GM23338 (cell line): Measurements from ENCODE around the gene ABCA1. TPM values are rescaled to one million over a fixed set of nuclear protein-coding genes. Genes with fewer than 3 reads are reported as not detected.

Source experiments
- ATAC-seq: fragments of 200-7000 bp; cut with Tn5 transposase; 3 replicates; pipeline ENCODE4 v1.9.1; 2020
- DNase-seq: peaks from one replicate; pipeline ENCODE4 v3.0.0-alpha.2; 2015; ENCODE audit warnings: low spot score
- H2AFZ ChIP-seq: fragments of 200-600 bp; sonication (generic); 2 replicates; pipeline ENCODE4 v1.8.0; 2016; ENCODE audit warnings: antibody characterized with exemption, mild to moderate bottlenecking, moderate library complexity
- H3F3A ChIP-seq: fragments of 200-600 bp; sonication (generic); replicated peaks from 2 replicates; pipeline ENCODE4 v1.8.0; 2017; ENCODE audit warnings: antibody characterized with exemption, mixed run types, low read depth
- H3K27ac ChIP-seq: fragments of 200-600 bp; sonication (generic); 2 replicates; pipeline ENCODE4 v1.6.1; 2016; ENCODE audit warnings: low read depth
- H3K27me3 ChIP-seq: fragments of 200-600 bp; sonication (generic); 2 replicates; pipeline ENCODE4 v1.8.0; 2016; ENCODE audit warnings: mild to moderate bottlenecking, mixed run types, moderate library complexity; ENCODE audit not compliant: insufficient read depth
- H3K36me3 ChIP-seq: fragments of 200-600 bp; sonication (generic); 2 replicates; pipeline ENCODE4 v1.8.0; 2016; ENCODE audit warnings: mild to moderate bottlenecking; ENCODE audit not compliant: insufficient read depth
- H3K4me1 ChIP-seq: fragments of 200-600 bp; sonication (generic); 2 replicates; pipeline ENCODE4 v1.8.0; 2016; ENCODE audit warnings: mild to moderate bottlenecking, moderate library complexity; ENCODE audit not compliant: insufficient read depth
- H3K4me2 ChIP-seq: fragments of 200-600 bp; sonication (generic); 2 replicates; pipeline ENCODE4 v1.7.1; 2017; ENCODE audit warnings: mixed run types
- H3K4me3 ChIP-seq: fragments of 200-600 bp; sonication (generic); 2 replicates; pipeline ENCODE4 v1.6.1; 2016; ENCODE audit warnings: mixed run types
- H3K79me2 ChIP-seq: fragments of 200-600 bp; sonication (generic); replicated peaks from 2 replicates; pipeline ENCODE4 v1.8.0; 2017; ENCODE audit warnings: mild to moderate bottlenecking; ENCODE audit not compliant: insufficient read depth
- H3K9me2 ChIP-seq: fragments of 200-600 bp; sonication (generic); 2 replicates; pipeline ENCODE4 v1.8.0; 2017; ENCODE audit not compliant: insufficient read depth
- H4K20me1 ChIP-seq: fragments of 200-600 bp; sonication (generic); replicated peaks from 2 replicates; pipeline ENCODE4 v1.8.0; 2017; ENCODE audit warnings: mild to moderate bottlenecking; ENCODE audit not compliant: insufficient read depth
- H3K27ac Mint-ChIP-seq: 2 replicates; pipeline ENCODE4 v1.8.0; 2020; ENCODE audit warnings: inconsistent platforms, mild to moderate bottlenecking, moderate library complexity, mixed read lengths
- H3K27me3 Mint-ChIP-seq: 3 replicates; pipeline ENCODE4 v1.8.0; 2022; ENCODE audit warnings: low read depth, mild to moderate bottlenecking, moderate library complexity, mixed read lengths, inconsistent platforms; ENCODE audit not compliant: insufficient read depth, poor library complexity
- H3K36me3 Mint-ChIP-seq: 3 replicates; pipeline ENCODE4 v1.8.0; 2021; ENCODE audit warnings: low read depth, mild to moderate bottlenecking, inconsistent platforms, moderate library complexity, mixed read lengths
- H3K4me1 Mint-ChIP-seq: 3 replicates; pipeline ENCODE4 v1.8.0; 2020; ENCODE audit warnings: mild to moderate bottlenecking, inconsistent platforms, mixed read lengths
- H3K4me3 Mint-ChIP-seq: 3 replicates; pipeline ENCODE4 v1.8.0; 2021; ENCODE audit warnings: moderate library complexity, mild to moderate bottlenecking, inconsistent platforms, mixed read lengths
- H3K9me3 Mint-ChIP-seq: 3 replicates; pipeline ENCODE4 v1.8.0; 2020; ENCODE audit warnings: moderate library complexity, mild to moderate bottlenecking, inconsistent platforms, mixed read lengths
- CREB1 ChIP-seq: fragments of 250-450 bp; sonication (Bioruptor Pico); IDR thresholded peaks from 2 replicates; pipeline ENCODE4 v1.5.0; 2020; ENCODE audit warnings: low read depth, mild to moderate bottlenecking, moderate library complexity
- EZH2 ChIP-seq: fragments of 200-600 bp; sonication (generic); IDR thresholded peaks from one replicate; pipeline ENCODE4 v1.8.0; 2017; ENCODE audit warnings: antibody characterized with exemption, mild to moderate bottlenecking, low read depth; ENCODE audit not compliant: unreplicated experiment
- EZH2phosphoT487 ChIP-seq: fragments of 200-600 bp; sonication (generic); IDR thresholded peaks from one replicate; pipeline ENCODE4 v1.8.1; 2018; ENCODE audit warnings: antibody characterized with exemption; ENCODE audit not compliant: unreplicated experiment
- JUNB ChIP-seq: IDR thresholded peaks from one replicate; pipeline ENCODE4 v1.6.1; 2016; ENCODE audit warnings: antibody characterized with exemption; ENCODE audit not compliant: unreplicated experiment
- NANOG ChIP-seq: IDR thresholded peaks from 2 replicates; pipeline ENCODE4 v1.6.1; 2016; ENCODE audit warnings: antibody characterized with exemption, borderline replicate concordance
- POLR2AphosphoS5 ChIP-seq: IDR thresholded peaks from 2 replicates; pipeline ENCODE4 v1.6.1; 2016; ENCODE audit warnings: antibody characterized with exemption, low read depth
- STAT1 ChIP-seq: IDR thresholded peaks from one replicate; pipeline ENCODE4 v1.6.1; 2016; ENCODE audit warnings: antibody characterized with exemption; ENCODE audit not compliant: unreplicated experiment
- ZNF114 ChIP-seq: fragments of 250-450 bp; sonication (Bioruptor Pico); IDR thresholded peaks from 2 replicates; pipeline ENCODE4 v1.5.0; 2020; ENCODE audit warnings: mild to moderate bottlenecking, moderate library complexity
- ZNF331 ChIP-seq: fragments of 250-450 bp; sonication (Bioruptor Pico); IDR thresholded peaks from 2 replicates; pipeline ENCODE4 v1.5.0; 2020; ENCODE audit warnings: low read depth, mild to moderate bottlenecking, moderate library complexity
- polyA plus RNA-seq: library from polyadenylated mRNA; unstranded; fragments of >200 nt; fragmentation: Nextera tagmentation; extraction: Ambion mirVana; gene quantifications from 2 replicates; pipeline ENCODE4 v1.2.1, GENCODE V29; 2016
- total RNA-seq: library from RNA; depleted of rRNA; stranded (reverse); fragments of >200 nt; shearing (Covaris generic); gene quantifications from 2 replicates; pipeline ENCODE4 v1.2.3, GENCODE V29; 2014
- TF ChIP-seq, protein P1 (sequence below): IDR thresholded peaks from 2 replicates; pipeline ENCODE4 v1.6.1; 2016; ENCODE audit warnings: antibody characterized with exemption
- TF ChIP-seq, protein P2 (sequence below): fragments of 250-450 bp; sonication (Bioruptor Pico); IDR thresholded peaks from 2 replicates; pipeline ENCODE4 v1.5.0; 2020; ENCODE audit warnings: mild to moderate bottlenecking, moderate library complexity
- TF ChIP-seq, protein P3 (sequence below): IDR thresholded peaks from one replicate; pipeline ENCODE4 v1.6.1; 2018; ENCODE audit warnings: antibody characterized with exemption; ENCODE audit not compliant: unreplicated experiment
- TF ChIP-seq, protein P4 (sequence below), 2 experiments: fragments of 200-600 bp in 1 of 2; sonication (generic) in 1 of 2; conservative IDR thresholded peaks; 2 replicates each; pipeline versions ENCODE4 v1.5.1 to v1.6.1; 2016 to 2017; ENCODE audit warnings: antibody characterized with exemption in 2 of 2, low read depth in 2 of 2, mild to moderate bottlenecking in 2 of 2, moderate library complexity in 1 of 2

ABCA1 gene
- total and polyA plus RNA-seq, 2 experiments from 2014 or later = 1.4 to 2.8 TPM

DNA sequence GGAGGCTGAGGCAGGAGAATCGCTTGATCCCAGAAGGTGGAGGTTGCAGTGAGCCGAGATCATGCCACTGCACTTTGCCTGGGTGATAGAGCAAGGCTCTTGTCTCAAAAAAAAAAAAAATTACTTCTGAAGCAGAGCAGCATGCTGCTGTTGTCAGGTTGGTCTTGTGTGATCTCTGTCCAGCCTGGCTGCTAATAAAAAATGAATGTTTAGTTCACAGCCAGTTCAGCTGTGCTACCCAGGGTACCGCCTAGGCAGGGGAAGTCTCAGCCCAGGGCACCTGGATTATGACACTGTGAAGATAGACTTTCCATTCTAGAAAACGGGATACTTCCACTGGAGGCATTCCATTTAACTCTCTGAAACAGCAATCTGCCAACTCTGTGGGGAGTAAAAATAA lies 23.5 kb upstream of the ABCA1 start:
- no peak for ATAC-seq
- DNase-seq = no peak
- H2AFZ ChIP-seq = no peak overlapping the region
- Mint-ChIP-seq H3K27ac (no peak overlapping the region), H3K4me1 (peaks cover 5% of the 10 kb centered on the region; the same call in 1 of the 3 replicates), H3K36me3 (no peaks in the 10 kb centered on the region), H3K9me3 (no peaks in the 10 kb centered on the region), H3K4me3 (no peak overlapping the region), H3K27me3 (peaks cover 2% of the 10 kb centered on the region)
- no peaks in the 10 kb centered on the region for H3F3A ChIP-seq
- H3K4me1 ChIP-seq = no peaks in the 10 kb centered on the region
- no peaks in the 10 kb centered on the region for H3K79me2 ChIP-seq
- no peaks in the 10 kb centered on the region for H3K9me2 ChIP-seq
- H3K27ac ChIP-seq = no peak overlapping the region
- H4K20me1 ChIP-seq = no peaks in the 10 kb centered on the region
- TF ChIP-seq EZH2 (no peak), ZNF114 (CRISPR knock-in tag) (no peak), NANOG (no peak), EZH2phosphoT487 (no peak), POLR2AphosphoS5 (no peak), JUNB (no peak), CREB1 (CRISPR knock-in tag) (no peak), STAT1 (no peak), ZNF331 (no peak)
- TF ChIP-seq, protein P1, sequence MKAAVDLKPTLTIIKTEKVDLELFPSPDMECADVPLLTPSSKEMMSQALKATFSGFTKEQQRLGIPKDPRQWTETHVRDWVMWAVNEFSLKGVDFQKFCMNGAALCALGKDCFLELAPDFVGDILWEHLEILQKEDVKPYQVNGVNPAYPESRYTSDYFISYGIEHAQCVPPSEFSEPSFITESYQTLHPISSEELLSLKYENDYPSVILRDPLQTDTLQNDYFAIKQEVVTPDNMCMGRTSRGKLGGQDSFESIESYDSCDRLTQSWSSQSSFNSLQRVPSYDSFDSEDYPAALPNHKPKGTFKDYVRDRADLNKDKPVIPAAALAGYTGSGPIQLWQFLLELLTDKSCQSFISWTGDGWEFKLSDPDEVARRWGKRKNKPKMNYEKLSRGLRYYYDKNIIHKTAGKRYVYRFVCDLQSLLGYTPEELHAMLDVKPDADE = no peak
- TF ChIP-seq, protein P2, sequence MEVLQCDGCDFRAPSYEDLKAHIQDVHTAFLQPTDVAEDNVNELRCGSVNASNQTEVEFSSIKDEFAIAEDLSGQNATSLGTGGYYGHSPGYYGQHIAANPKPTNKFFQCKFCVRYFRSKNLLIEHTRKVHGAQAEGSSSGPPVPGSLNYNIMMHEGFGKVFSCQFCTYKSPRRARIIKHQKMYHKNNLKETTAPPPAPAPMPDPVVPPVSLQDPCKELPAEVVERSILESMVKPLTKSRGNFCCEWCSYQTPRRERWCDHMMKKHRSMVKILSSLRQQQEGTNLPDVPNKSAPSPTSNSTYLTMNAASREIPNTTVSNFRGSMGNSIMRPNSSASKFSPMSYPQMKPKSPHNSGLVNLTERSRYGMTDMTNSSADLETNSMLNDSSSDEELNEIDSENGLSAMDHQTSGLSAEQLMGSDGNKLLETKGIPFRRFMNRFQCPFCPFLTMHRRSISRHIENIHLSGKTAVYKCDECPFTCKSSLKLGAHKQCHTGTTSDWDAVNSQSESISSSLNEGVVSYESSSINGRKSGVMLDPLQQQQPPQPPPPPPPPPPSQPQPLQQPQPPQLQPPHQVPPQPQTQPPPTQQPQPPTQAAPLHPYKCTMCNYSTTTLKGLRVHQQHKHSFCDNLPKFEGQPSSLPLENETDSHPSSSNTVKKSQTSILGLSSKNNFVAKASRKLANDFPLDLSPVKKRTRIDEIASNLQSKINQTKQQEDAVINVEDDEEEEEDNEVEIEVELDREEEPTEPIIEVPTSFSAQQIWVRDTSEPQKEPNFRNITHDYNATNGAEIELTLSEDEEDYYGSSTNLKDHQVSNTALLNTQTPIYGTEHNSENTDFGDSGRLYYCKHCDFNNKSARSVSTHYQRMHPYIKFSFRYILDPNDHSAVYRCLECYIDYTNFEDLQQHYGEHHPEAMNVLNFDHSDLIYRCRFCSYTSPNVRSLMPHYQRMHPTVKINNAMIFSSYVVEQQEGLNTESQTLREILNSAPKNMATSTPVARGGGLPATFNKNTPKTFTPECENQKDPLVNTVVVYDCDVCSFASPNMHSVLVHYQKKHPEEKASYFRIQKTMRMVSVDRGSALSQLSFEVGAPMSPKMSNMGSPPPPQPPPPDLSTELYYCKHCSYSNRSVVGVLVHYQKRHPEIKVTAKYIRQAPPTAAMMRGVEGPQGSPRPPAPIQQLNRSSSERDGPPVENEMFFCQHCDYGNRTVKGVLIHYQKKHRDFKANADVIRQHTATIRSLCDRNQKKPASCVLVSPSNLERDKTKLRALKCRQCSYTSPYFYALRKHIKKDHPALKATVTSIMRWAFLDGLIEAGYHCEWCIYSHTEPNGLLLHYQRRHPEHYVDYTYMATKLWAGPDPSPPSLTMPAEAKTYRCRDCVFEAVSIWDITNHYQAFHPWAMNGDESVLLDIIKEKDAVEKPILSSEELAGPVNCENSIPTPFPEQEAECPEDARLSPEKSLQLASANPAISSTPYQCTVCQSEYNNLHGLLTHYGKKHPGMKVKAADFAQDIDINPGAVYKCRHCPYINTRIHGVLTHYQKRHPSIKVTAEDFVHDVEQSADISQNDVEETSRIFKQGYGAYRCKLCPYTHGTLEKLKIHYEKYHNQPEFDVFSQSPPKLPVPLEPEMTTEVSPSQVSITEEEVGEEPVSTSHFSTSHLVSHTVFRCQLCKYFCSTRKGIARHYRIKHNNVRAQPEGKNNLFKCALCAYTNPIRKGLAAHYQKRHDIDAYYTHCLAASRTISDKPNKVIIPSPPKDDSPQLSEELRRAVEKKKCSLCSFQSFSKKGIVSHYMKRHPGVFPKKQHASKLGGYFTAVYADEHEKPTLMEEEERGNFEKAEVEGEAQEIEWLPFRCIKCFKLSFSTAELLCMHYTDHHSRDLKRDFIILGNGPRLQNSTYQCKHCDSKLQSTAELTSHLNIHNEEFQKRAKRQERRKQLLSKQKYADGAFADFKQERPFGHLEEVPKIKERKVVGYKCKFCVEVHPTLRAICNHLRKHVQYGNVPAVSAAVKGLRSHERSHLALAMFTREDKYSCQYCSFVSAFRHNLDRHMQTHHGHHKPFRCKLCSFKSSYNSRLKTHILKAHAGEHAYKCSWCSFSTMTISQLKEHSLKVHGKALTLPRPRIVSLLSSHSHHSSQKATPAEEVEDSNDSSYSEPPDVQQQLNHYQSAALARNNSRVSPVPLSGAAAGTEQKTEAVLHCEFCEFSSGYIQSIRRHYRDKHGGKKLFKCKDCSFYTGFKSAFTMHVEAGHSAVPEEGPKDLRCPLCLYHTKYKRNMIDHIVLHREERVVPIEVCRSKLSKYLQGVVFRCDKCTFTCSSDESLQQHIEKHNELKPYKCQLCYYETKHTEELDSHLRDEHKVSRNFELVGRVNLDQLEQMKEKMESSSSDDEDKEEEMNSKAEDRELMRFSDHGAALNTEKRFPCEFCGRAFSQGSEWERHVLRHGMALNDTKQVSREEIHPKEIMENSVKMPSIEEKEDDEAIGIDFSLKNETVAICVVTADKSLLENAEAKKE = no peak
- TF ChIP-seq, protein P3, sequence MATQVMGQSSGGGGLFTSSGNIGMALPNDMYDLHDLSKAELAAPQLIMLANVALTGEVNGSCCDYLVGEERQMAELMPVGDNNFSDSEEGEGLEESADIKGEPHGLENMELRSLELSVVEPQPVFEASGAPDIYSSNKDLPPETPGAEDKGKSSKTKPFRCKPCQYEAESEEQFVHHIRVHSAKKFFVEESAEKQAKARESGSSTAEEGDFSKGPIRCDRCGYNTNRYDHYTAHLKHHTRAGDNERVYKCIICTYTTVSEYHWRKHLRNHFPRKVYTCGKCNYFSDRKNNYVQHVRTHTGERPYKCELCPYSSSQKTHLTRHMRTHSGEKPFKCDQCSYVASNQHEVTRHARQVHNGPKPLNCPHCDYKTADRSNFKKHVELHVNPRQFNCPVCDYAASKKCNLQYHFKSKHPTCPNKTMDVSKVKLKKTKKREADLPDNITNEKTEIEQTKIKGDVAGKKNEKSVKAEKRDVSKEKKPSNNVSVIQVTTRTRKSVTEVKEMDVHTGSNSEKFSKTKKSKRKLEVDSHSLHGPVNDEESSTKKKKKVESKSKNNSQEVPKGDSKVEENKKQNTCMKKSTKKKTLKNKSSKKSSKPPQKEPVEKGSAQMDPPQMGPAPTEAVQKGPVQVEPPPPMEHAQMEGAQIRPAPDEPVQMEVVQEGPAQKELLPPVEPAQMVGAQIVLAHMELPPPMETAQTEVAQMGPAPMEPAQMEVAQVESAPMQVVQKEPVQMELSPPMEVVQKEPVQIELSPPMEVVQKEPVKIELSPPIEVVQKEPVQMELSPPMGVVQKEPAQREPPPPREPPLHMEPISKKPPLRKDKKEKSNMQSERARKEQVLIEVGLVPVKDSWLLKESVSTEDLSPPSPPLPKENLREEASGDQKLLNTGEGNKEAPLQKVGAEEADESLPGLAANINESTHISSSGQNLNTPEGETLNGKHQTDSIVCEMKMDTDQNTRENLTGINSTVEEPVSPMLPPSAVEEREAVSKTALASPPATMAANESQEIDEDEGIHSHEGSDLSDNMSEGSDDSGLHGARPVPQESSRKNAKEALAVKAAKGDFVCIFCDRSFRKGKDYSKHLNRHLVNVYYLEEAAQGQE = no peak
- TF ChIP-seq, protein P4, sequence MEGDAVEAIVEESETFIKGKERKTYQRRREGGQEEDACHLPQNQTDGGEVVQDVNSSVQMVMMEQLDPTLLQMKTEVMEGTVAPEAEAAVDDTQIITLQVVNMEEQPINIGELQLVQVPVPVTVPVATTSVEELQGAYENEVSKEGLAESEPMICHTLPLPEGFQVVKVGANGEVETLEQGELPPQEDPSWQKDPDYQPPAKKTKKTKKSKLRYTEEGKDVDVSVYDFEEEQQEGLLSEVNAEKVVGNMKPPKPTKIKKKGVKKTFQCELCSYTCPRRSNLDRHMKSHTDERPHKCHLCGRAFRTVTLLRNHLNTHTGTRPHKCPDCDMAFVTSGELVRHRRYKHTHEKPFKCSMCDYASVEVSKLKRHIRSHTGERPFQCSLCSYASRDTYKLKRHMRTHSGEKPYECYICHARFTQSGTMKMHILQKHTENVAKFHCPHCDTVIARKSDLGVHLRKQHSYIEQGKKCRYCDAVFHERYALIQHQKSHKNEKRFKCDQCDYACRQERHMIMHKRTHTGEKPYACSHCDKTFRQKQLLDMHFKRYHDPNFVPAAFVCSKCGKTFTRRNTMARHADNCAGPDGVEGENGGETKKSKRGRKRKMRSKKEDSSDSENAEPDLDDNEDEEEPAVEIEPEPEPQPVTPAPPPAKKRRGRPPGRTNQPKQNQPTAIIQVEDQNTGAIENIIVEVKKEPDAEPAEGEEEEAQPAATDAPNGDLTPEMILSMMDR (conservative IDR thresholded peaks at IDR 0.05; ENCODE audit: low read depth in 2 of 2) = no peak
- no peak overlapping the region for H3K4me3 ChIP-seq
- no peaks in the 10 kb centered on the region for H3K27me3 ChIP-seq
- no peaks in the 10 kb centered on the region for H3K36me3 ChIP-seq
- no peak overlapping the region for H3K4me2 ChIP-seq
